MCF 10A (cell line): ENCODE results near the gene TATDN3. TPM values are rescaled to one million over a fixed set of nuclear protein-coding genes. Genes with fewer than 3 reads are reported as not detected.
A peak's percentile ranks its signal among the peaks of the same experiment; 100 is the strongest.
"Not testable (repeated sequence)": the region's sequence is repeated elsewhere in the genome, so short reads cannot be mapped to it uniquely, and the experiment has no call there.

Experiments
- BruUV-seq: library from RNA; stranded (reverse); fragments of 400-500 nt; replicated peaks from 2 replicates; lab custom pipeline; 2021; lab: Mats Ljungman, UMichigan
- CTCF ChIA-PET: fragments of 300-600 bp; sonication (Branson Sonifier 250); formaldehyde crosslinking; extraction: SDS; loops from one replicate; lab custom pipeline; 2021; ENCODE audit warnings: antibody characterized with exemption, inconsistent platforms; lab: Yijun Ruan, JAX
- POLR2A ChIA-PET: fragments of 300-600, 350-650 bp; sonication (Branson Sonifier 250); formaldehyde crosslinking; extraction: SDS; loops from one replicate; lab custom pipeline; 2020; ENCODE audit warnings: antibody characterized with exemption, inconsistent platforms; lab: Yijun Ruan, JAX
- DNase-seq: peaks from one replicate; pipeline ENCODE4 v3.0.0-alpha.2; 2018; ENCODE audit not compliant: unreplicated experiment
- H3K27ac Mint-ChIP-seq: one replicate; pipeline ENCODE4 v1.8.0; 2022; ENCODE audit warnings: mild to moderate bottlenecking, low read depth, mixed read lengths; ENCODE audit not compliant: unreplicated experiment
- H3K27me3 Mint-ChIP-seq: one replicate; pipeline ENCODE4 v1.8.0; 2022; ENCODE audit warnings: mixed read lengths; ENCODE audit not compliant: insufficient read depth, unreplicated experiment
- H3K36me3 Mint-ChIP-seq: one replicate; pipeline ENCODE4 v1.8.0; 2022; ENCODE audit warnings: mild to moderate bottlenecking, moderate library complexity, mixed read lengths; ENCODE audit not compliant: insufficient read depth, unreplicated experiment
- H3K4me1 Mint-ChIP-seq: one replicate; pipeline ENCODE4 v1.8.0; 2022; ENCODE audit warnings: mixed read lengths; ENCODE audit not compliant: insufficient read depth, unreplicated experiment
- H3K4me3 Mint-ChIP-seq: one replicate; pipeline ENCODE4 v1.8.0; 2022; ENCODE audit warnings: mild to moderate bottlenecking, moderate library complexity, mixed read lengths; ENCODE audit not compliant: unreplicated experiment
- H3K9me3 Mint-ChIP-seq: one replicate; pipeline ENCODE4 v1.8.0; 2022; ENCODE audit warnings: mixed read lengths; ENCODE audit not compliant: unreplicated experiment
- CTCF ChIP-seq: fragments of 200-600 bp; IDR thresholded peaks from one replicate; pipeline ENCODE4 v1.8.0; 2022; ENCODE audit warnings: antibody characterized with exemption, mild to moderate bottlenecking; ENCODE audit not compliant: unreplicated experiment
- intact Hi-C: fragments of 100-400 bp; cut with micrococcal nuclease; formaldehyde crosslinking; loops from 2 replicates; pipeline ENCODE4 v1.14.1; 2022
- total RNA-seq: library from RNA; stranded (reverse); gene quantifications from 2 replicates; pipeline ENCODE4 v1.2.3, GENCODE V29; 2022

The TATDN3 gene
- total RNA-seq, 1 experiment from 2014 or later = 31.5 TPM

- no TSS peak for BruUV-seq
- ChIA-PET POLR2A (interaction anchor here (0.5 to 2.9 kb wide), 2 partner anchors 11 to 14 kb away, joined by 3 to 6 read pairs; no protein-coding TSS in a partner anchor), CTCF (interaction anchor here (0.6 to 14.0 kb wide), 6 partner anchors 10 to 282 kb away, joined by 3 to 156 read pairs (median 4); no protein-coding TSS in a partner anchor)
- no peak overlapping the region for H3K27ac Mint-ChIP-seq
- no peak for TF ChIP-seq CTCF
- H3K36me3 Mint-ChIP-seq = peaks cover 11% of the 10 kb centered on the region
- intact Hi-C loops = no loop called here
- no peak overlapping the region for H3K4me3 Mint-ChIP-seq
- H3K9me3 Mint-ChIP-seq = no peaks in the 10 kb centered on the region
- DNase-seq = no peak
- no peaks in the 10 kb centered on the region for H3K27me3 Mint-ChIP-seq
- H3K4me1 Mint-ChIP-seq = no peaks in the 10 kb centered on the region
Observed at GRCh38 chr1:212759683-212760082, 32.0 kb upstream of the TATDN3 start.

- BruUV-seq = no TSS peak
- Mint-ChIP-seq H3K4me1 (no peaks in the 10 kb centered on the region), H3K4me3 (no peak overlapping the region), H3K9me3 (no peaks in the 10 kb centered on the region), H3K27ac (no peak overlapping the region), H3K27me3 (no peaks in the 10 kb centered on the region), H3K36me3 (peaks cover 16% of the 10 kb centered on the region)
- peak; percentile 82 for TF ChIP-seq CTCF
- POLR2A ChIA-PET = interaction anchor here (0.5 to 2.9 kb wide), 2 partner anchors 11 to 13 kb away, joined by 3 to 6 read pairs; no protein-coding TSS in a partner anchor
- CTCF ChIA-PET = interaction anchor here (0.6 to 14.0 kb wide), 7 partner anchors 10 to 283 kb away, joined by 3 to 156 read pairs (median 11); no protein-coding TSS in a partner anchor
- intact Hi-C loops = no loop called here
- DNase-seq = peak; percentile 57
Observed at GRCh38 chr1:212760126-212760823, 31.4 kb upstream of the TATDN3 start.

GRCh38 chr1:212762234-212762633 is 29.5 kb upstream of the TATDN3 start:
- intact Hi-C loops = no loop called here
- POLR2A ChIA-PET = interaction anchor here (0.7 to 2.9 kb wide), 6 partner anchors 11 to 285 kb away, joined by 3 to 6 read pairs (median 3); partner anchors contain the start of gene FLVCR1
- TF ChIP-seq CTCF = no peak
- H3K36me3 Mint-ChIP-seq = peaks cover 17% of the 10 kb centered on the region
- peaks cover 6% of the 10 kb centered on the region for H3K9me3 Mint-ChIP-seq
- H3K4me3 Mint-ChIP-seq = no peak overlapping the region
- CTCF ChIA-PET = interaction anchor here (0.6 to 14.0 kb wide), 10 partner anchors 8 to 306 kb away, joined by 3 to 156 read pairs (median 6); no protein-coding TSS in a partner anchor
- H3K27me3 Mint-ChIP-seq = no peaks in the 10 kb centered on the region
- no peaks in the 10 kb centered on the region for H3K4me1 Mint-ChIP-seq
- DNase-seq = no peak
- no peak overlapping the region for H3K27ac Mint-ChIP-seq
- BruUV-seq = no TSS peak

GRCh38 chr1:212762839-212763238 is 28.9 kb upstream of the TATDN3 start:
- no peak for DNase-seq
- Mint-ChIP-seq H3K27ac (no peak overlapping the region), H3K36me3 (peaks cover 23% of the 10 kb centered on the region), H3K27me3 (no peaks in the 10 kb centered on the region), H3K9me3 (peaks cover 9% of the 10 kb centered on the region), H3K4me3 (no peak overlapping the region), H3K4me1 (no peaks in the 10 kb centered on the region)
- ChIA-PET CTCF (interaction anchor here (0.6 to 14.0 kb wide), 9 partner anchors 10 to 307 kb away, joined by 3 to 156 read pairs (median 5); no protein-coding TSS in a partner anchor), POLR2A (interaction anchor here (0.7 to 2.9 kb wide), 6 partner anchors 11 to 286 kb away, joined by 3 to 6 read pairs (median 4); partner anchors contain the start of gene ATF3)
- intact Hi-C loops = no loop called here
- no TSS peak for BruUV-seq
- no peak for TF ChIP-seq CTCF

- H3K27ac Mint-ChIP-seq, H3K27me3 Mint-ChIP-seq, DNase-seq, BruUV-seq, H3K4me3 Mint-ChIP-seq, H3K4me1 Mint-ChIP-seq, intact Hi-C loops: not testable (repeated sequence)
- peaks cover 27% of the 10 kb centered on the region for H3K36me3 Mint-ChIP-seq
- POLR2A ChIA-PET = interaction anchor here (0.7 to 1.7 kb wide), 3 partner anchors 27 to 110 kb away, joined by 3 to 6 read pairs (median 3); partner anchors contain the start of genes NSL1 and TATDN3
- H3K9me3 Mint-ChIP-seq = peaks cover 23% of the 10 kb centered on the region
- CTCF ChIA-PET = interaction anchor here (0.7 to 14.0 kb wide), 5 partner anchors 11 to 309 kb away, joined by 3 to 156 read pairs (median 9); no protein-coding TSS in a partner anchor
Observed at GRCh38 chr1:212764718-212765281, 26.9 kb upstream of the TATDN3 start.
